Pancreas (tissue), 10 donors: Measurements from ENCODE around the gene ZNF385B. TPM values are rescaled to one million over a fixed set of nuclear protein-coding genes. Genes with fewer than 3 reads are reported as not detected.

Experiments
- ATAC-seq, 4 donors: fragments of 200-7000 bp; cut with Tn5 transposase; one replicate each; pipeline versions ENCODE4 v1.8.0 to v1.9.1; 2020; ENCODE audit warnings: mild to moderate bottlenecking in 4 of 4, moderate library complexity in 4 of 4
- DNase-seq, 6 donors: peaks; one replicate each; pipeline ENCODE4 v3.0.0-alpha.2; 2020
- FAIRE-seq: peaks from 2 replicates; lab custom pipeline; 2012; peaks lifted over from hg19 to GRCh38; lab: Jason Lieb, UNC
- H3K27ac ChIP-seq, 4 donors: fragments of 200-600 bp; sonication (generic); 1 replicate in 3 of 4; 2 replicates in 1 of 4; pipeline versions ENCODE4 v1.5.0 to v1.8.0; 2020
- H3K27me3 ChIP-seq, 4 donors: fragments of 200-600 bp; one replicate each; pipeline ENCODE4 v1.8.0; 2021
- H3K36me3 ChIP-seq, 3 donors: fragments of 200-600 bp; sonication (generic) in 1 of 3; one replicate each; pipeline versions ENCODE4 v1.5.0 to v1.8.0; 2020 to 2021
- H3K4me1 ChIP-seq, 3 donors: fragments of 200-600 bp; one replicate each; pipeline ENCODE4 v1.8.0; 2021
- H3K4me3 ChIP-seq, 4 donors: fragments of 200-600 bp; sonication (generic) in 2 of 4; one replicate each; pipeline versions ENCODE4 v1.5.0 to v1.8.0; 2020 to 2021
- H3K9me3 ChIP-seq, 4 donors: fragments of 200-600 bp; one replicate each; pipeline ENCODE4 v1.8.0; 2021
- CTCF ChIP-seq, 4 donors: fragments of 200-600 bp; sonication (generic) in 3 of 4; IDR thresholded peaks; one replicate each; pipeline versions ENCODE4 v1.5.0 to v1.8.0; 2021; ENCODE audit warnings: antibody characterized with exemption in 4 of 4
- WGBS, 2 donors: extraction: QIAGEN DNeasy Blood & Tissue Kit; methylation state at CpG; one replicate each; pipeline ENCODE4 v1.1.7; 2013; 5-methylcytosine and 5-hydroxymethylcytosine counted together
- intact Hi-C, 3 donors: fragments of 100-400 bp; cut with DNase I; formaldehyde crosslinking; loops; one replicate each; pipeline versions ENCODE4 v1.11.1 to v1.14.2; 2022
- polyA plus RNA-seq, 2 donors: library from polyadenylated mRNA; stranded (reverse); fragments of 200-250 nt; gene quantifications; one replicate each; pipeline ENCODE4 v1.2.3, GENCODE V29; 2013
- total RNA-seq, 6 donors: library from RNA; stranded (reverse); fragmentation: NEBNext Ultra II Directional in 4 of 6; extraction: Animal tissue kit (Norgen Biotek cat#: 25700) in 4 of 6; gene quantifications; one replicate each; pipeline versions ENCODE4 v1.2.1 to v1.2.4, GENCODE V29; 2021 to 2023
- donor health status: healthy with polysubstance abuse.
- donor health status: DM: no; HTN: no; CAD: no; lungs with moderate emphysema.
- donor health status: DM: no; HTN: no; CAD: no.
- donor health status: control.
- donor health status: control.
- donor health status: Bipolar disorder and iron deficiency.
- donor health status: DM: yes; HTN: yes; CAD: no.
- donor health status: DM: no; HTN: no; CAD: no.
- donor health status: DM: no; HTN: no; CAD: no.
- donor health status: DM: yes; HTN: yes; CAD: no.

ZNF385B gene
- total and polyA plus RNA-seq, 8 donors = 0.19 to 0.61 (median 0.37) TPM; not detected in 1

GRCh38 chr2:179511105-179511789 lies 350.2 kb downstream of the ZNF385B start:
- no peaks in the 10 kb centered on the region for H3K4me1 ChIP-seq
- FAIRE-seq (no peak), ATAC-seq (no peak), DNase-seq (no peak)
- no peaks in the 10 kb centered on the region for H3K9me3 ChIP-seq
- H3K4me3 ChIP-seq = no peak overlapping the region
- no peak for TF ChIP-seq CTCF (IDR thresholded peaks at IDR 0.05)
- intact Hi-C loops = no loop called here
- H3K27me3 ChIP-seq = no peaks in the 10 kb centered on the region
- H3K27ac ChIP-seq = no peak overlapping the region
- 69 to 77% methylated on average over 4 of the region's 4 CpGs for WGBS, 2 donors
- no peaks in the 10 kb centered on the region for H3K36me3 ChIP-seq

GRCh38 chr2:179495315-179495714 lies 366.1 kb downstream of the ZNF385B start:
- ATAC-seq (no peak), FAIRE-seq (no peak), DNase-seq (peak in 1 of 6 donors; percentile 10)
- 91 to 96% methylated on average over 4 of the region's 4 CpGs for WGBS, 2 donors
- H3K27ac ChIP-seq = no peak overlapping the region
- no peaks in the 10 kb centered on the region for H3K9me3 ChIP-seq
- H3K4me3 ChIP-seq = no peak overlapping the region
- intact Hi-C loops = no loop called here
- no peaks in the 10 kb centered on the region for H3K36me3 ChIP-seq
- H3K4me1 ChIP-seq = no peaks in the 10 kb centered on the region
- H3K27me3 ChIP-seq = no peaks in the 10 kb centered on the region
- TF ChIP-seq CTCF (IDR thresholded peaks at IDR 0.05) = no peak

GRCh38 chr2:179488563-179488962 lies 372.8 kb downstream of the ZNF385B start:
- no peak for TF ChIP-seq CTCF (IDR thresholded peaks at IDR 0.05)
- H3K27ac ChIP-seq = no peak overlapping the region
- no peaks in the 10 kb centered on the region for H3K27me3 ChIP-seq
- H3K4me1 ChIP-seq = no peaks in the 10 kb centered on the region
- DNase-seq (no peak), FAIRE-seq (no peak), ATAC-seq (no peak)
- no peaks in the 10 kb centered on the region for H3K9me3 ChIP-seq
- WGBS, 2 donors = 73 to 80% methylated on average over 2 of the region's 2 CpGs
- H3K4me3 ChIP-seq = no peak overlapping the region
- no peaks in the 10 kb centered on the region for H3K36me3 ChIP-seq
- intact Hi-C loops = no loop called here

- FAIRE-seq = peak; percentile 13
- intact Hi-C loops = no loop called here
- no peaks in the 10 kb centered on the region for H3K4me1 ChIP-seq
- H3K27ac ChIP-seq = no peak overlapping the region
- TF ChIP-seq CTCF (IDR thresholded peaks at IDR 0.05) = no peak
- no peaks in the 10 kb centered on the region for H3K27me3 ChIP-seq
- H3K9me3 ChIP-seq = no peaks in the 10 kb centered on the region
- peak in 1 of 4 donors; percentile 44 for ATAC-seq
- no peaks in the 10 kb centered on the region for H3K36me3 ChIP-seq
- no peak for DNase-seq
- no peak overlapping the region for H3K4me3 ChIP-seq
- 42 to 47% methylated on average over 5 of the region's 5 CpGs for WGBS, 2 donors
Measured at GRCh38 chr2:179487010-179487731, 374.2 kb downstream of the ZNF385B start.

- Histone ChIP-seq H3K4me3 (no peak overlapping the region), H3K36me3 (no peaks in the 10 kb centered on the region), H3K27ac (no peak overlapping the region), H3K9me3 (no peaks in the 10 kb centered on the region), H3K4me1 (no peaks in the 10 kb centered on the region), H3K27me3 (no peaks in the 10 kb centered on the region)
- intact Hi-C loops = no loop called here
- DNase-seq = no peak
- no peak for ATAC-seq
- no peak for TF ChIP-seq CTCF (IDR thresholded peaks at IDR 0.05)
- FAIRE-seq = no peak
- 86 to 92% methylated on average over 6 of the region's 6 CpGs for WGBS, 2 donors
Measured at GRCh38 chr2:179483131-179483530, 378.3 kb downstream of the ZNF385B start.
